T-helper 2 cell (primary cell): Measurements from ENCODE around the gene SDHD.
A peak's percentile ranks its signal among the peaks of the same experiment; 100 is the strongest.
"Not testable (repeated sequence)": the region's sequence is repeated elsewhere in the genome, so short reads cannot be mapped to it uniquely, and the experiment has no call there.

Source experiments
- DNase-seq, 5 experiments: peaks; one replicate each; pipeline versions ENCODE4 v3.0.0 to v3.0.0-alpha.2; 2012 to 2022
- total RNA-seq, 2 donors: gene quantifications; one replicate each; lab custom pipeline; 2026; lab: John Stamatoyannopoulos, UW

Gene SDHD
- 16.5 to 25.5 reads per million in 2 donors for total RNA-seq

- peak; percentile 87 to 97 (median 93) for DNase-seq
Measured at GRCh38 chr11:112086422-112087191, at the start of gene SDHD, which contains the start of gene TIMM8B. Gene SDHD, plus strand, starts transcription at chr11:112086873. Its CDS starts 35 bp downstream, at chr11:112086908. Gene TIMM8B, minus strand, starts transcription at chr11:112086756. Its CDS starts 33 bp downstream, at chr11:112086723.

GRCh38 chr11:112037527-112037926, 49.1 kb upstream of the SDHD start:
- DNase-seq = no peak

- no peak for DNase-seq
Measured at GRCh38 chr11:112042161-112042960, 44.3 kb upstream of the SDHD start.

- DNase-seq = no peak
Measured at GRCh38 chr11:112042961-112043304, 43.7 kb upstream of the SDHD start.

- no peak for DNase-seq
Measured at GRCh38 chr11:112044961-112045360, 41.7 kb upstream of the SDHD start.

- not testable (repeated sequence) for DNase-seq
Measured at GRCh38 chr11:112046647-112047046, 40.0 kb upstream of the SDHD start.

- DNase-seq = not testable (repeated sequence)
Measured at GRCh38 chr11:112048256-112048655, 38.4 kb upstream of the SDHD start.

GRCh38 chr11:112049777-112050176, 36.9 kb upstream of the SDHD start:
- DNase-seq = no peak

- DNase-seq = no peak
Measured at GRCh38 chr11:112050721-112051120, 36.0 kb upstream of the SDHD start.

- no peak for DNase-seq
Measured at GRCh38 chr11:112051768-112052167, 34.9 kb upstream of the SDHD start.

- peak in 1 of 5 experiments; percentile 64 for DNase-seq
Measured at GRCh38 chr11:112057170-112057569, 29.5 kb upstream of the SDHD start.

- no peak for DNase-seq
Measured at GRCh38 chr11:112058103-112058502, 28.6 kb upstream of the SDHD start.

- DNase-seq = no peak
Measured at GRCh38 chr11:112062923-112063322, 23.8 kb upstream of the SDHD start.

- DNase-seq = peak; percentile 35 to 87 (median 74)
Measured at GRCh38 chr11:112073941-112074811, 12.5 kb upstream of the SDHD start, which contains the start of the genes NKAPD1 and PIH1D2. Gene NKAPD1, plus strand, starts transcription at chr11:112074299. Its CDS starts 1,276 bp downstream, at chr11:112075575. Gene PIH1D2, minus strand, starts transcription at chr11:112074017. Its CDS starts 843 bp downstream, at chr11:112073174.

GRCh38 chr11:112082729-112083128, 3.9 kb upstream of the SDHD start:
- DNase-seq = peak in 1 of 5 experiments; percentile 58

GRCh38 chr11:112085822-112086421, 751 bp upstream of the SDHD start:
- DNase-seq = peak in 3 of 5 experiments; percentile 10 to 70 (median 11)

GRCh38 chr11:112087212-112087611, 539 bp downstream of the SDHD start:
- peak in 1 of 5 experiments; percentile 4 for DNase-seq

GRCh38 chr11:112095302-112095701, 8.6 kb downstream of the SDHD start:
- not testable (repeated sequence) for DNase-seq

GRCh38 chr11:112096194-112096593, 9.5 kb downstream of the SDHD start:
- DNase-seq = no peak

- no peak for DNase-seq
Measured at GRCh38 chr11:112097734-112098528, 11.3 kb downstream of the SDHD start.

- no peak for DNase-seq
Measured at GRCh38 chr11:112100462-112100861, 13.8 kb downstream of the SDHD start.
